ENCODE results near the gene WT1.

The WT1 gene

DNA sequence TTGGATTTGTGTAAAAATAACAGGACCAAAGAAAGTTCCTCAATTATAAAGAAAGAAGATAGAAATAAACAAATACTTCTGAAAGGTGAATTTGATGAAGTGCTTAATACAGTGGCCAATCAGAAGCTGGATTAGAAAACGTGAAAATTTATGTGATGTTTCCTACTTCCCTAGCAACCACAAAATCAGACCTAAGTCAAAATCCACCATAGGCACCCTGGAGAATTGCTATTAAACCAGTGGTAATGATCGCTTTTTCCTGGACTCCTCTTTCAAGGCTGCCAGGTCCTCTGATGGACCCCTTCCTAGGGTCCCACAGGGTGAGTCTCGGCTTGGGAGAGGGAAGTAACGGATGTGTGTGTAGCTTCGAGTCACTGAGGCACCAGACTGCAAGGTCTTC is 9.6 kb downstream of the WT1 start:
- TF ChIP-seq ZNF23 (tag by site-specific recombination; IDR thresholded peaks at IDR 0.05; ENCODE audit: borderline replicate concordance) (no peak), ZNF311 (tag by site-specific recombination; IDR thresholded peaks at IDR 0.05; ENCODE audit: borderline replicate concordance) (no peak), ZFP3 (tag by site-specific recombination; IDR thresholded peaks at IDR 0.05; ENCODE audit: low read depth) (no peak), ZNF239 (tag by site-specific recombination; IDR thresholded peaks at IDR 0.05) (no peak), ZNF202 (tag by site-specific recombination; IDR thresholded peaks at IDR 0.05; ENCODE audit: borderline replicate concordance) (no peak), KLF7 (tag by site-specific recombination; IDR thresholded peaks at IDR 0.05; ENCODE audit: borderline replicate concordance) (no peak), ZNF792 (tag by site-specific recombination; IDR thresholded peaks at IDR 0.05) (no peak), GLI4 (tag by site-specific recombination; IDR thresholded peaks at IDR 0.05) (no peak), FEZF1 (tag by site-specific recombination; IDR thresholded peaks at IDR 0.05) (no peak), ZNF701 (tag by site-specific recombination; IDR thresholded peaks at IDR 0.05) (no peak)
- TF ChIP-seq, protein P1, sequence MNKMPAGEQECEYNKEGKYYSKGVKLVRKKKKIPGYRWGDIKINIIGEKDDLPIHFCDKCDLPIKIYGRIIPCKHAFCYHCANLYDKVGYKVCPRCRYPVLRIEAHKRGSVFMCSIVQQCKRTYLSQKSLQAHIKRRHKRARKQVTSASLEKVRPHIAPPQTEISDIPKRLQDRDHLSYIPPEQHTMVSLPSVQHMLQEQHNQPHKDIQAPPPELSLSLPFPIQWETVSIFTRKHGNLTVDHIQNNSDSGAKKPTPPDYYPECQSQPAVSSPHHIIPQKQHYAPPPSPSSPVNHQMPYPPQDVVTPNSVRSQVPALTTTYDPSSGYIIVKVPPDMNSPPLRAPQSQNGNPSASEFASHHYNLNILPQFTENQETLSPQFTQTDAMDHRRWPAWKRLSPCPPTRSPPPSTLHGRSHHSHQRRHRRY (tag by site-specific recombination; IDR thresholded peaks at IDR 0.05), result no peak
- TF ChIP-seq, protein P2, sequence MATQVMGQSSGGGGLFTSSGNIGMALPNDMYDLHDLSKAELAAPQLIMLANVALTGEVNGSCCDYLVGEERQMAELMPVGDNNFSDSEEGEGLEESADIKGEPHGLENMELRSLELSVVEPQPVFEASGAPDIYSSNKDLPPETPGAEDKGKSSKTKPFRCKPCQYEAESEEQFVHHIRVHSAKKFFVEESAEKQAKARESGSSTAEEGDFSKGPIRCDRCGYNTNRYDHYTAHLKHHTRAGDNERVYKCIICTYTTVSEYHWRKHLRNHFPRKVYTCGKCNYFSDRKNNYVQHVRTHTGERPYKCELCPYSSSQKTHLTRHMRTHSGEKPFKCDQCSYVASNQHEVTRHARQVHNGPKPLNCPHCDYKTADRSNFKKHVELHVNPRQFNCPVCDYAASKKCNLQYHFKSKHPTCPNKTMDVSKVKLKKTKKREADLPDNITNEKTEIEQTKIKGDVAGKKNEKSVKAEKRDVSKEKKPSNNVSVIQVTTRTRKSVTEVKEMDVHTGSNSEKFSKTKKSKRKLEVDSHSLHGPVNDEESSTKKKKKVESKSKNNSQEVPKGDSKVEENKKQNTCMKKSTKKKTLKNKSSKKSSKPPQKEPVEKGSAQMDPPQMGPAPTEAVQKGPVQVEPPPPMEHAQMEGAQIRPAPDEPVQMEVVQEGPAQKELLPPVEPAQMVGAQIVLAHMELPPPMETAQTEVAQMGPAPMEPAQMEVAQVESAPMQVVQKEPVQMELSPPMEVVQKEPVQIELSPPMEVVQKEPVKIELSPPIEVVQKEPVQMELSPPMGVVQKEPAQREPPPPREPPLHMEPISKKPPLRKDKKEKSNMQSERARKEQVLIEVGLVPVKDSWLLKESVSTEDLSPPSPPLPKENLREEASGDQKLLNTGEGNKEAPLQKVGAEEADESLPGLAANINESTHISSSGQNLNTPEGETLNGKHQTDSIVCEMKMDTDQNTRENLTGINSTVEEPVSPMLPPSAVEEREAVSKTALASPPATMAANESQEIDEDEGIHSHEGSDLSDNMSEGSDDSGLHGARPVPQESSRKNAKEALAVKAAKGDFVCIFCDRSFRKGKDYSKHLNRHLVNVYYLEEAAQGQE (tag by site-specific recombination; IDR thresholded peaks at IDR 0.05), result no peak
- Histone ChIP-seq H3K9me3 (ENCODE audit: control insufficient read depth, insufficient read depth, low read depth, low read length) (no peaks in the 10 kb centered on the region), H3K4me1 (ENCODE audit: control insufficient read depth, insufficient read depth, low read length) (no peaks in the 10 kb centered on the region; the same call in 1 of the 2 replicates), H3K4me3 (ENCODE audit: low read depth, low read length) (no peak overlapping the region), H3K27ac (ENCODE audit: extremely low read depth, low read depth, low read length) (no peak overlapping the region), H3K36me3 (ENCODE audit: control insufficient read depth in 2 of 2, insufficient read depth in 1 of 2, low read length in 2 of 2) (no peaks in the 10 kb centered on the region)
- CTCF ChIA-PET, result interaction anchor here (0.6 kb wide), 1 partner anchor 327 kb away, joined by 4 read pairs; no protein-coding TSS in a partner anchor
- POLR2A ChIA-PET, result no interaction called here

DNA sequence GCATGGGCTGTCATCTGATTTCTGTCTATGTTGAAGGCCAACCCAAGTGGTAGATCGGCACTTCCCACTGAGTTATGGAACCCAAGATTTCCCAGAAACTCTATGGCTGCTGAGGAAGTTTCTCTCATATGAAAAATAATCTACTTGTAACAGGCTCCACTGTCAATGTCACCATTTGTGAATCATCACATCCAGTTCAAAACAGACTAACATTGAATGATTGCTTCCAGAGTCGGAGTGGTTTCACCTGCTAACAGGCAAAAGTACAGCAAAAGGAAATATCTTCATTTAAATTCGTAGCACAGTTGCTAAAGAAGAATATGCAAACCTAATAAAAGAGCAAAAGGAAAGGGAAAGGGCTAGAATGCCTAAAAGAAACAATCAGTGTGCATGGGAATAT is 12.8 kb downstream of the WT1 start:
- no peaks in the 10 kb centered on the region for H3K36me3 ChIP-seq (ENCODE audit: control insufficient read depth in 2 of 2, insufficient read depth in 1 of 2, low read length in 2 of 2)
- ChIA-PET POLR2A (no interaction called here), CTCF (no interaction called here)
- no peak overlapping the region for H3K4me3 ChIP-seq (ENCODE audit: low read depth, low read length)
- H3K4me1 ChIP-seq (ENCODE audit: control insufficient read depth, insufficient read depth, low read length), result no peaks in the 10 kb centered on the region; the same call in 1 of the 2 replicates
- no peak overlapping the region for H3K27ac ChIP-seq (ENCODE audit: extremely low read depth, low read depth, low read length)
- H3K9me3 ChIP-seq (ENCODE audit: control insufficient read depth, insufficient read depth, low read depth, low read length), result no peaks in the 10 kb centered on the region
- no peak for TF ChIP-seq ZNF24 (tag by site-specific recombination; IDR thresholded peaks at IDR 0.05)
- TF ChIP-seq, protein P3, sequence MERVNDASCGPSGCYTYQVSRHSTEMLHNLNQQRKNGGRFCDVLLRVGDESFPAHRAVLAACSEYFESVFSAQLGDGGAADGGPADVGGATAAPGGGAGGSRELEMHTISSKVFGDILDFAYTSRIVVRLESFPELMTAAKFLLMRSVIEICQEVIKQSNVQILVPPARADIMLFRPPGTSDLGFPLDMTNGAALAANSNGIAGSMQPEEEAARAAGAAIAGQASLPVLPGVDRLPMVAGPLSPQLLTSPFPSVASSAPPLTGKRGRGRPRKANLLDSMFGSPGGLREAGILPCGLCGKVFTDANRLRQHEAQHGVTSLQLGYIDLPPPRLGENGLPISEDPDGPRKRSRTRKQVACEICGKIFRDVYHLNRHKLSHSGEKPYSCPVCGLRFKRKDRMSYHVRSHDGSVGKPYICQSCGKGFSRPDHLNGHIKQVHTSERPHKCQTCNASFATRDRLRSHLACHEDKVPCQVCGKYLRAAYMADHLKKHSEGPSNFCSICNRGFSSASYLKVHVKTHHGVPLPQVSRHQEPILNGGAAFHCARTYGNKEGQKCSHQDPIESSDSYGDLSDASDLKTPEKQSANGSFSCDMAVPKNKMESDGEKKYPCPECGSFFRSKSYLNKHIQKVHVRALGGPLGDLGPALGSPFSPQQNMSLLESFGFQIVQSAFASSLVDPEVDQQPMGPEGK (tag by site-specific recombination; IDR thresholded peaks at IDR 0.05), result no peak
- TF ChIP-seq ZFP41 (tag by site-specific recombination; IDR thresholded peaks at IDR 0.05; ENCODE audit: borderline replicate concordance), result no peak
- TF ChIP-seq, protein P4, sequence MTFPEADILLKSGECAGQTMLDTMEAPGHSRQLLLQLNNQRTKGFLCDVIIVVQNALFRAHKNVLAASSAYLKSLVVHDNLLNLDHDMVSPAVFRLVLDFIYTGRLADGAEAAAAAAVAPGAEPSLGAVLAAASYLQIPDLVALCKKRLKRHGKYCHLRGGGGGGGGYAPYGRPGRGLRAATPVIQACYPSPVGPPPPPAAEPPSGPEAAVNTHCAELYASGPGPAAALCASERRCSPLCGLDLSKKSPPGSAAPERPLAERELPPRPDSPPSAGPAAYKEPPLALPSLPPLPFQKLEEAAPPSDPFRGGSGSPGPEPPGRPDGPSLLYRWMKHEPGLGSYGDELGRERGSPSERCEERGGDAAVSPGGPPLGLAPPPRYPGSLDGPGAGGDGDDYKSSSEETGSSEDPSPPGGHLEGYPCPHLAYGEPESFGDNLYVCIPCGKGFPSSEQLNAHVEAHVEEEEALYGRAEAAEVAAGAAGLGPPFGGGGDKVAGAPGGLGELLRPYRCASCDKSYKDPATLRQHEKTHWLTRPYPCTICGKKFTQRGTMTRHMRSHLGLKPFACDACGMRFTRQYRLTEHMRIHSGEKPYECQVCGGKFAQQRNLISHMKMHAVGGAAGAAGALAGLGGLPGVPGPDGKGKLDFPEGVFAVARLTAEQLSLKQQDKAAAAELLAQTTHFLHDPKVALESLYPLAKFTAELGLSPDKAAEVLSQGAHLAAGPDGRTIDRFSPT (tag by site-specific recombination; IDR thresholded peaks at IDR 0.05), result no peak
- TF ChIP-seq ZSCAN16 (tag by site-specific recombination; IDR thresholded peaks at IDR 0.05), result no peak
- TF ChIP-seq ZSCAN30 (tag by site-specific recombination; IDR thresholded peaks at IDR 0.05), result no peak
- no peak for TF ChIP-seq SP2 (tag by site-specific recombination; IDR thresholded peaks at IDR 0.05)
- TF ChIP-seq, protein P5, sequence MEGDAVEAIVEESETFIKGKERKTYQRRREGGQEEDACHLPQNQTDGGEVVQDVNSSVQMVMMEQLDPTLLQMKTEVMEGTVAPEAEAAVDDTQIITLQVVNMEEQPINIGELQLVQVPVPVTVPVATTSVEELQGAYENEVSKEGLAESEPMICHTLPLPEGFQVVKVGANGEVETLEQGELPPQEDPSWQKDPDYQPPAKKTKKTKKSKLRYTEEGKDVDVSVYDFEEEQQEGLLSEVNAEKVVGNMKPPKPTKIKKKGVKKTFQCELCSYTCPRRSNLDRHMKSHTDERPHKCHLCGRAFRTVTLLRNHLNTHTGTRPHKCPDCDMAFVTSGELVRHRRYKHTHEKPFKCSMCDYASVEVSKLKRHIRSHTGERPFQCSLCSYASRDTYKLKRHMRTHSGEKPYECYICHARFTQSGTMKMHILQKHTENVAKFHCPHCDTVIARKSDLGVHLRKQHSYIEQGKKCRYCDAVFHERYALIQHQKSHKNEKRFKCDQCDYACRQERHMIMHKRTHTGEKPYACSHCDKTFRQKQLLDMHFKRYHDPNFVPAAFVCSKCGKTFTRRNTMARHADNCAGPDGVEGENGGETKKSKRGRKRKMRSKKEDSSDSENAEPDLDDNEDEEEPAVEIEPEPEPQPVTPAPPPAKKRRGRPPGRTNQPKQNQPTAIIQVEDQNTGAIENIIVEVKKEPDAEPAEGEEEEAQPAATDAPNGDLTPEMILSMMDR (tag by site-specific recombination; IDR thresholded peaks at IDR 0.05), result no peak
- TF ChIP-seq ZNF510 (tag by site-specific recombination; IDR thresholded peaks at IDR 0.05; ENCODE audit: insufficient replicate concordance), result no peak
- TF ChIP-seq, protein P6, sequence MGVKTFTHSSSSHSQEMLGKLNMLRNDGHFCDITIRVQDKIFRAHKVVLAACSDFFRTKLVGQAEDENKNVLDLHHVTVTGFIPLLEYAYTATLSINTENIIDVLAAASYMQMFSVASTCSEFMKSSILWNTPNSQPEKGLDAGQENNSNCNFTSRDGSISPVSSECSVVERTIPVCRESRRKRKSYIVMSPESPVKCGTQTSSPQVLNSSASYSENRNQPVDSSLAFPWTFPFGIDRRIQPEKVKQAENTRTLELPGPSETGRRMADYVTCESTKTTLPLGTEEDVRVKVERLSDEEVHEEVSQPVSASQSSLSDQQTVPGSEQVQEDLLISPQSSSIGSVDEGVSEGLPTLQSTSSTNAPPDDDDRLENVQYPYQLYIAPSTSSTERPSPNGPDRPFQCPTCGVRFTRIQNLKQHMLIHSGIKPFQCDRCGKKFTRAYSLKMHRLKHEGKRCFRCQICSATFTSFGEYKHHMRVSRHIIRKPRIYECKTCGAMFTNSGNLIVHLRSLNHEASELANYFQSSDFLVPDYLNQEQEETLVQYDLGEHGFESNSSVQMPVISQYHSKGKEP (tag by site-specific recombination; IDR thresholded peaks at IDR 0.05), result no peak

Measured in HEK293 (cell line).